Neural crest cell (in vitro differentiated cells): Measurements from ENCODE around the gene DYNLRB1. TPM values are rescaled to one million over a fixed set of nuclear protein-coding genes. Genes with fewer than 3 reads are reported as not detected.
"Not testable (repeated sequence)": the region's sequence is repeated elsewhere in the genome, so short reads cannot be mapped to it uniquely, and the experiment has no call there.

Source experiments
- DNase-seq: peaks from one replicate; pipeline ENCODE4 v3.0.0; 2021; ENCODE audit warnings: low read depth, mixed read lengths, low spot score
- H3K27ac Mint-ChIP-seq: one replicate; pipeline ENCODE4 v1.8.0; 2021; ENCODE audit warnings: mild to moderate bottlenecking, mixed read lengths; ENCODE audit not compliant: unreplicated experiment
- H3K27me3 Mint-ChIP-seq: 2 replicates; pipeline ENCODE4 v1.8.0; 2021; ENCODE audit warnings: low read depth, mild to moderate bottlenecking, mixed read lengths
- H3K36me3 Mint-ChIP-seq: 2 replicates; pipeline ENCODE4 v1.8.0; 2021; ENCODE audit warnings: low read depth, mild to moderate bottlenecking, mixed read lengths
- H3K4me1 Mint-ChIP-seq: 2 replicates; pipeline ENCODE4 v1.8.0; 2021; ENCODE audit warnings: mixed read lengths
- H3K4me3 Mint-ChIP-seq: one replicate; pipeline ENCODE4 v1.8.0; 2021; ENCODE audit warnings: mild to moderate bottlenecking, mixed read lengths
- H3K9me3 Mint-ChIP-seq: 2 replicates; pipeline ENCODE4 v1.8.0; 2021; ENCODE audit warnings: mixed read lengths
- total RNA-seq: library from RNA; stranded (reverse); gene quantifications from 2 replicates; pipeline ENCODE4 v1.2.1, GENCODE V29; 2021
- TF ChIP-seq, protein P1 (sequence below): fragments of 200-600 bp; sonication (generic); conservative IDR thresholded peaks from 2 replicates; pipeline ENCODE4 v1.5.0; 2021; ENCODE audit warnings: antibody characterized with exemption, mild to moderate bottlenecking

DYNLRB1 gene
- total RNA-seq, 1 donor from 2014 or later = 151 TPM

DNA sequence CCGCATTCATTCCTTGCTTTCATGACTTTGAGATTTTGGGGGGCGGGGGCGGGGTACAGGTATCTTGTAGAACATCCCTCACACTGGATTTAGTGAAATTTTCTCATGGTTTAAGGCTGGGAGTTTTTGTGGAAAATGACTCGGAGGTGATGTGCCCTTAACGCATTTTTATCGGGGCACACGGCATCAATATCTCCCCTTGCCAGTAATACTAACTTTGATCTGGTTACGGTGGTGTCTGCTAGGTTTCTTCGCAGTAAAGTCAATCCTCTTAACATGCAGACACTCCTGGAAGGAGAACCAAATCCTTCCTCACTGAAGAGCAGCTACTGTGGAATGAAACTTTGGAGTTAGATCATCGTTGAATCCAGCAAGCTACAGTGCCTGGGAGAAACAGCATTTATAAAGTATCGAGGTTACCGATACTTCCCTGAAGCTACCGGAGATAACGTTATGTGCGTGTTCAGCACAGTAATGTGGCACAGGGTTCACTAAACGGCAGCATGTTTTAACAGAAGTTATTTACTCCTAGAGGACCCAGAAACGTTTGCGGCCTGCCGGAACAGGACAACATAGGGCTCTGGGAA is 1.2 kb upstream of the DYNLRB1 start:
- Mint-ChIP-seq H3K27ac (peak overlapping the region; percentile 97), H3K27me3 (no peaks in the 10 kb centered on the region), H3K4me1 (peaks cover 45% of the 10 kb centered on the region), H3K36me3 (peaks cover 3% of the 10 kb centered on the region), H3K4me3 (peak overlapping the region; percentile 92), H3K9me3 (no peaks in the 10 kb centered on the region)
- DNase-seq = no peak
- TF ChIP-seq, protein P1, sequence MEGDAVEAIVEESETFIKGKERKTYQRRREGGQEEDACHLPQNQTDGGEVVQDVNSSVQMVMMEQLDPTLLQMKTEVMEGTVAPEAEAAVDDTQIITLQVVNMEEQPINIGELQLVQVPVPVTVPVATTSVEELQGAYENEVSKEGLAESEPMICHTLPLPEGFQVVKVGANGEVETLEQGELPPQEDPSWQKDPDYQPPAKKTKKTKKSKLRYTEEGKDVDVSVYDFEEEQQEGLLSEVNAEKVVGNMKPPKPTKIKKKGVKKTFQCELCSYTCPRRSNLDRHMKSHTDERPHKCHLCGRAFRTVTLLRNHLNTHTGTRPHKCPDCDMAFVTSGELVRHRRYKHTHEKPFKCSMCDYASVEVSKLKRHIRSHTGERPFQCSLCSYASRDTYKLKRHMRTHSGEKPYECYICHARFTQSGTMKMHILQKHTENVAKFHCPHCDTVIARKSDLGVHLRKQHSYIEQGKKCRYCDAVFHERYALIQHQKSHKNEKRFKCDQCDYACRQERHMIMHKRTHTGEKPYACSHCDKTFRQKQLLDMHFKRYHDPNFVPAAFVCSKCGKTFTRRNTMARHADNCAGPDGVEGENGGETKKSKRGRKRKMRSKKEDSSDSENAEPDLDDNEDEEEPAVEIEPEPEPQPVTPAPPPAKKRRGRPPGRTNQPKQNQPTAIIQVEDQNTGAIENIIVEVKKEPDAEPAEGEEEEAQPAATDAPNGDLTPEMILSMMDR = no peak

DNA sequence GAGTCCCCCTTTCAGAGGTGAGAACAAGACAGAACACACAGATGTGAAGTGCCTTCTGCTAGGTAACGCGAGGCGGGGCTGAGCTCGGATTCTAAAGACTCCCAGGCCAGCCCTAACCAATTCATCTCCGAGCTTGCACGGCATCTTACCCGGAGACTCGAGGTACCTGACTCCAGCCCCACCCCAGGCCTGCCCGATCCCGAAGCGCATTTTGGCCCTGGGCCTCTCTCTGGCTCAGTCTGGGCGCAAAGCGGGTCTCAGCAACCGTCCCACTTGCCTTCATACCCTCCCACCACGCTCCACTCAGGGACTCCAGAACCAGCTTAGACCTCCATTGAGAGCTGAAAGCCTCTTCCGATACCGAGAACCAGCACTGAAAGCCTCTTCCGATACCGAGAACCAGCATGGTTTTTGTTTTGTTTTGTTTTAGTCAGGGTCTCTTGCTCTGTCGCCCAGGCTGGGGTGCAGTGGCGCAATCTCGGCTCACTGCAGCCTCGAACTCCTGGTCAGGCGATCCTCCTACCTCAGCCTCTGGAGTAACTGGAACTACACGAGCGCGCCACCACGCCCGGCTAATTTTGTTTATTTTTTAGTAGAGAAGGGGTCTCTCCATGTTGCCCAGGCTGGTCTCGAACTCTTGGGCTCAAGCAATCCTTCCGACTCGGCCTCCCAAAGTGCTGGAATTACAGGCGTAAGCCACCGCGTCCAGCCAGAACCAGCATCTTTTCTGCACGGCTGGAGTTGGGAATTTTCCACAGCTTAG is 557 bp upstream of the DYNLRB1 start:
- peak; percentile 49 for DNase-seq
- H3K4me3 Mint-ChIP-seq = peak overlapping the region; percentile 92
- H3K4me1 Mint-ChIP-seq = peaks cover 45% of the 10 kb centered on the region
- TF ChIP-seq, protein P1 = no peak
- peaks cover 3% of the 10 kb centered on the region for H3K36me3 Mint-ChIP-seq
- H3K27me3 Mint-ChIP-seq = no peaks in the 10 kb centered on the region
- peak overlapping the region; percentile 97 for H3K27ac Mint-ChIP-seq
- H3K9me3 Mint-ChIP-seq = no peaks in the 10 kb centered on the region

DNA sequence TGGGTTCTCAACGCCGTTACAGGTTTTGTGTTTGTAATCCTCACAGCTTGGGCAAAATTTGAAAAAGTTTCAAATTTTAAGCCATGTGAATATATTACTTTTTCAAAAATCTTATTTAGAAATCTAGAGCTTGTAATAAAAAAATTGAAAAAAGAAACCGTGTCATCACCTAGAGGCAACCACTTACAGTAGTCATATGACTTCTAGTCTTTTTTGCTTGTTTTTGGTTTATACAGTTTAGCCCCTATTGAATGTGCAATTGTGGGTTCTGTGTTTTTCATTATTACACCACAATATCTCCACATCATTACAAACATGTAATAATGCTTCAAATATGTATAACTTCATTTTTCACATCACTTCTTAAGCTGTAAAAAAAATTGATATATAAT is 888 bp downstream of the DYNLRB1 start:
- H3K27ac Mint-ChIP-seq = peak overlapping the region; percentile 67
- H3K4me3 Mint-ChIP-seq = peak overlapping the region; percentile 92
- TF ChIP-seq, protein P1 = no peak
- no peak for DNase-seq
- H3K36me3 Mint-ChIP-seq = peaks cover 4% of the 10 kb centered on the region
- H3K27me3 Mint-ChIP-seq = no peaks in the 10 kb centered on the region
- peaks cover 44% of the 10 kb centered on the region for H3K4me1 Mint-ChIP-seq
- no peaks in the 10 kb centered on the region for H3K9me3 Mint-ChIP-seq

DNA sequence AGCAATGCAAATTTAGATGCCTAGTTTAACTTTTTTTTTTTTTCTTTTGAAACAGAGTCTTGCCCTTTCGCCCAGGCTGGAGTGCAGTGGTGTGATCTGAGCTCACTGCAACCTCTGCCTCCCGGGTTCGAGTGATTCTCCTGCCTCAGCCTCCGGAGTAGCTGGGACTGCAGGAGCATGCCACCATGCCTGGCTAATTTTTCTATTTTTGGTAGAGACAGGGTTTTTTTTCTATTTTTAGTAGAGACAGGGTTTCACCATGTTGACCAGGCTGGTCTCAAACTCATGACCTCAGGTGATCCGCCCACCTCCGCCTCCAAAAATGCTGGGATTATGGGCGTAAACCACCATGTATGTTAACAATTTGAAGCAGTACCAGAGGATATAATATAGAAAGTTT is 2.6 kb downstream of the DYNLRB1 start:
- DNase-seq, H3K36me3 Mint-ChIP-seq, H3K27me3 Mint-ChIP-seq, H3K27ac Mint-ChIP-seq, H3K9me3 Mint-ChIP-seq: not testable (repeated sequence)
- H3K4me3 Mint-ChIP-seq = peak overlapping the region; percentile 90
- peaks cover 55% of the 10 kb centered on the region for H3K4me1 Mint-ChIP-seq

DNA sequence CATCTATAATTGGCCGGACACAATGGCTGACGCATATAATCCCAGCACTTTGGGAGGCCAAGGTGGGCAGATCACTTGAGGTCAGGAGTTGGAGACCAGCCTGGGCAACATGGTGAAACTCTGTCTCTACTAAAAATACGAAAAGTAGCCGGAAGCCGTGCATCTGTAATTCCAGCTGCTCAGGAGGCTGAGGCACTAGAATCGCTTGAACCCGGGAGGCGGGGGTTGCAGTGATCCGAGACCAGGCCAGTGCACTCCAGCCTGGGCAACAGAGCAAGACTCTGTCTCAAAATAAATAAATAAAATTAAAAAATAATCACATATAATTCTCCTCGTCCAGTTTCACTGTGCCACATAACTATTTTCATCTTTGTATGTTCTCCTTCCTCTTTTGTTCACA is 3.6 kb downstream of the DYNLRB1 start:
- Mint-ChIP-seq H3K4me1 (peaks cover 58% of the 10 kb centered on the region), H3K4me3 (peak overlapping the region; percentile 74)
- H3K27me3 Mint-ChIP-seq, DNase-seq, H3K27ac Mint-ChIP-seq, H3K9me3 Mint-ChIP-seq, H3K36me3 Mint-ChIP-seq: not testable (repeated sequence)

DNA sequence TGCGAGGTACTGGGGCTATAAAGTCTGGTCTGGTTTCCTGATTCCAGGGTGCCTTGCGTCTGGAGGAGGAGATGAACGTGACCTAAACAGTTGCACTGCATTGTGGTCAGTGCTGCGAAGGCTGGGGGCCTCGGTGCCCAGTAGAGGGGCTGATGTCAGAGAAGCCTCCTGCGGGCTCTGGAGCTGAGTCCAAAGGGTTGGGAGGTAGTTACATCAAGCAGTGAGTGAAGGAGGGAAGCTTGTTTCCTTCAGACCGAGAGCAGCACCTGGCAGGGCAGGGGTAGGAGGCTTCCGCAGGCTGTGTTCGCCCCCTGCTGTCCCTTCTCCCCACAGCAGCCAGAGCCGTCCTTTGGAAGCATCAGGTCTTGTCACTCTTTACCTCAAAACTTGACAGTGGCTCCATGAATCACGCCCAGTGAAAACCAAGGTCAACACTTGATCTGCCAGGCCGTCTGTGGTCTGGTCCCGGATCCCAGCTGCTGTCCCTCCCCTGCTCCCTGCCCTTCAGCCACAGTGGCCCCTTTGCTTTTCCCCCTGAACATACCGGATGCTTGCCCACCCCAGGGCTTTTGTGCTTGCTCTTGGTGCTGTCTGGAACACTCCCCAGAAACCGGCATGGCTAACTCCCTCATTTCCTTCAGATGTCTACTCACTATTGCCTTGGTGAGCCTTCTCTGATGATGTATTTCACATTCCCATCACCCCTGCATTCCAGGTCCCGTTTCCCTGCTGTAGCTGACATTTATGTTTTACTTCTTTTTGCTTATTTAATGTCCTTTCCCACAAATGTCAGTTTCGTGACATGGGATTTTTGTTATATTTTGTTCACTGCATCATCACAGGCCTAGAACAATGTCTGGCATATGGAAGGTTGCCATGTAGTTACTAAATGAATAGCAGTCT is 7.0 kb downstream of the DYNLRB1 start:
- H3K4me3 Mint-ChIP-seq = peak overlapping the region; percentile 54
- no peaks in the 10 kb centered on the region for H3K27me3 Mint-ChIP-seq
- H3K9me3 Mint-ChIP-seq = no peaks in the 10 kb centered on the region
- H3K27ac Mint-ChIP-seq = peak overlapping the region; percentile 23
- H3K36me3 Mint-ChIP-seq = peaks cover 3% of the 10 kb centered on the region
- peaks cover 41% of the 10 kb centered on the region for H3K4me1 Mint-ChIP-seq
- peak; percentile 63 for DNase-seq
- TF ChIP-seq, protein P1 = peak; percentile 77
